ENCODE measurements around the gene RNF215.
"Not testable (repeated sequence)": the region's sequence is repeated elsewhere in the genome, so short reads cannot be mapped to it uniquely, and the experiment has no call there.

The RNF215 gene

DNA sequence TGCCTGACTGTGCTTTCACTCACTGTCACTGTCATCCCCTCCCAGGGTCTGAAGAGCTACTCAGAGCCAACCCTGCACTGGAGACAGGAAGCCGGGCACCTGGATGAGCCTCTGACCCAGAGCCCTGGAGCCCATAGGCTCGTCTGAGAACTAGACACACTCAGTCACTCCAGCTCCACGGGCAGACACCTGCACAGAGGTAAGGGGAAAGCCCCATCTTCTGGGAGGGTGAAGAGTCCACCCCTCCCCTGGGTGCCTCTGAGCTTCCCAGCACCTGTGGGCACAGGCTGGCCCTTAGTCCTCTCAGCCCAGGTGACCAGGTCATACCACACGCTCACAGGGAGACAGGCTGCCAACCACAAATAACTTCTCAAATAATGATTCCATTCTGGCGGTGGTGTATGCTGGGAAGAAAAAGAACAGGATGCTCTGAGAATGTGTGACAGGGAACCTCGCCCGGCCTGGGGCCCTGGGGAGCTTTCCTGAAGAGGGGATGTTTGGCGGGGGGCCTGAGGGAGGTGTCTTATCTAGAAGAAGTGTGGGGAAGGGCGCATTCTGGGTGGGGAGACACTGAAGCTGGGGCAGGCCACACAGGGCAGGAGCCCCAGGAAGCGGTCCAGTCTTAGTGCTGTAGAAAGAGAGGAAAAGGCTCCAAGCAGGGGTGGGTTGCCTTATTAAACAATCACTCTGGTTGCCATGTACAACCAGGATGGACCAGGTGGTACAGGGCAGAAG, 25.1 kb downstream of the RNF215 start:
- DNase-seq (ENCODE audit: low spot score), result no peak

- DNase-seq (ENCODE audit: low spot score), result no peak
Measured at GRCh38 chr22:30358541-30358940, 28.7 kb downstream of the RNF215 start.

GRCh38 chr22:30357650-30358215, 29.5 kb downstream of the RNF215 start:
- DNase-seq (ENCODE audit: low spot score), result no peak

- no peak for DNase-seq (ENCODE audit: low spot score)
Measured at GRCh38 chr22:30357236-30357570, 30.0 kb downstream of the RNF215 start.

DNA sequence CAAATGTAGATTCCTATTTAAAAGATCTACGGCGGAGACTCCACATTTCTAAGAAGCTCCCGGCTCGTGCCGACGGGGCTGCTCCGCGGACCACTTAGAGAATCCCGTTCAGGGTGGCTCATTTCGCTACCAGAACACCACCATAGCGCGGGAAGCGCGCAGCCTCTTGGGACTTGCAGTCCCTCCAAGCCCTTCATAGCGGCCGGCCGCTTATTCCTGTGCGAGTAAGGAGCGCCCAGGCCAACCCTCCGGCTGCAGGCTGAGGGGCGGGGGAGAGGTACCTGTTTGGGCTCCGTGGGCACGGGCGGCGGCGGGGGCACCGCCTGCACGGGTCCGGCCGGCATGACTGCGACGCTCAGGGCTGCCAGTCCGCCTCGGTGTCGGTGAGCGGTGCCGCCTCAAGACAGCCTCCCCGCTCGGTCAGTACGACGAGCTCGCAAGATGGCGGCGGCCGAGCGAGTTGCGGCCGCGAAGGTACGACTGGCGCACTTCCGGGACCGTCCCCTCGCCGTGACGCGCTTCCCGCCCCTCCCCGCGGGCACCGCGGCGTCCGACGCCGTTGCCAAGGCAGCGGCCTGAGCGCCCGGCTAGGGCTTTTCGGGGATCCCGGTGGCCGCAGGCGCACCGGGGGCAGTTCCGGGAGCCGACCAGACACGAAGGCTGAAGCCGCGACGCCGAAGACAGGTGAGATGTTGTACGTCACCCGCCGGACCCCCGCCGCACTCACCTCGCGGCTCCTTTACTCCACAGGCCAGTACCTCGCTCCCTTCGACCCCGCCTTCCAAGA, 30.6 kb downstream of the RNF215 start, which contains the start of the genes CCDC157 and SF3A1:
TSS of gene CCDC157 (plus strand) at position 559 of the 787 bp plus-strand sequence. CDS start 8,994 bp downstream, outside the sequence.
TSS of gene SF3A1 (minus strand) at position 446 of the 787 bp plus-strand sequence. CDS start at position 344, 102 bp downstream.
- peak; percentile 96 for DNase-seq (ENCODE audit: low spot score)

DNA sequence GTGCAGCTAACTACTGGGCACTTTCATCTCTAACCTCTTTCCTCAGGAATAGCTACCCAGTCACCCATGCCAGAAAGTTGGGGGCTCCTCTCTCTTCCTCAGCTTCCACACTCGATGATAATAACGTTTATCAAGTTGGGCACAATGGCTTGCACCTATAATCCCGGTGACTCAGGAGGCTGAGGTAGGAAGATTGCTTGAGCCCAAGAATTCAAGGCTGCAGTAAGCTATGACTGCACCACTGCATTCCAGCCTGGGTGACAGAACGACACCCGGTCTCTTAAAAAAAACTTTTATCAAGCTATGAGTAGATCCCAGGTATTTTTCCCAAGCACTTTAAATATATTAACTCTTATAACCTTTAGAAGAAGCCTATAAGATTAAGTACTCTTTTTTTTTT, 32.6 kb downstream of the RNF215 start:
- no peak for DNase-seq (ENCODE audit: low spot score)

GRCh38 chr22:30351226-30351625, 36.0 kb downstream of the RNF215 start:
- DNase-seq (ENCODE audit: low spot score), result no peak

DNA sequence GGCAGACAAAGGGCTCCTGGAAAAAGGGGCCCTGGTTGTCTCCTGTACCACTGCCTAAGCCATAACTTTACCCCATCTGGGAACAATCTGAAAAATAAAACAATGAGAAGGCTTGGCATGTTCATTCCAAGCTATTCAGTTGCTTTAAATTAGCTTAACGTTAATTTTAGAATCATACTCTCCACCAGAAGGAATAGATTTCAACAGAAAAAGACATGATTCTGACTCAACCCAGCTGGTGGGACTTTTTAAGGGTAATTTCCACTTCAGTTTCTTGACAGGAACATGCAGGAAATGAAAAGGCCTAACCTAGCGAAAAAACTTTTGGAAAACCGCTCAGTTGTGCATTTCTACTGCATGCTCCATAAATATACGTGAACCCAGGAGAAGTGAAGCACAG, 38.4 kb downstream of the RNF215 start:
- no peak for DNase-seq (ENCODE audit: low spot score)

DNA sequence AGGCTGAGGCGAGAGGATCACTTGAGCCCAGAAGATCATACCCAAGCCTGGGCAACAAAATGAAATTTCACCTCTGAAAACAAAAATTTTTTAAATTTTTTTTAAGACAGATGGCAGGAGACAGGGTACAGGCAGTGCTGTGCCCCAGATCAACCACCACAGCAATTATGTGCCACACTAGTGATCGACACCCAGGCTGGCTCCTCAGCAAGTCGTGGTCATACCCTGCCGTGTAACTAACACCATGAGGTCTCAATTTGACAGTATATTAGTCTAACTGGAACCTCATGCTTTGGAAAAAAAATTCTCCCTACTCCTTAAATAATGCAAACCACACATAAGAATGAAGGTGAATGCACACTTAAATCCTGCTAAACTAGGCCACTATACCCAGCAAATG, 38.8 kb downstream of the RNF215 start:
- DNase-seq (ENCODE audit: low spot score), result no peak

GRCh38 chr22:30347255-30347892, 39.8 kb downstream of the RNF215 start:
- no peak for DNase-seq (ENCODE audit: low spot score)

DNA sequence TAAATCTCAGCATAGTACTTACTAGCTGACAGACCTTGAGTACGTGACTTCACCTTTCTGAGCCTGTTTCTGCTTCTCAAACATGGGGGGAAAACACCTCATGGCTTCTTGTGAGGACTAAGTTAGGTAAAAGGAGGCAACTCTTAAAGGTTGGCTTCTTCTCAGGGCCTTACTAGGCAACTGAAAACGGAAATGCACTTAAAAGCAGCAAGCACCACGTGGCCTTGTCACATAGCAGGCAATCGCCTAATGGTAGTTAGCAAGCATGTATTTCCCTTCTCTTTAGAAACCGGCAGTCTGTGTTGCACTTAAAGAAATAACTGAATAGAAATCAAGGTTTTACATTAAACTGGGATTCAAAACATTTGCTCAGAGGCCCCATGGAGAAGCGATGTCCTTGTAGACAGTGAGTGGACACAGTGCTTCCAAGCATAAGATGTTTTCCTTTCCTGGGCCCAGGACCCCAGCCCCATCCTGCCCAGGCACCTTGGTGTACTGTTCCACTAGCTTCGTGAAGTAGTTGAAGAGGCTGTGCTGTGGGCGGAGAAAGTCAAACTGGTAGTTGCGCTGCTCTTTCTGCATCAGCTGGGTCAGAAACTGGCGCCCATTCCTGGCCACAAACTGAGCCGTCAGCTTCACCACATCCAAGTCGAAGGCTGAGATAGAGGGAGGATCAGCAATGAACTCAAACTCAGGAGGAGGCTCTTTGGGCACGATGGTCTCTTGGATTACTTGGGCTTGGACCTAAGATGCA, 42.6 kb downstream of the RNF215 start:
- no peak for DNase-seq (ENCODE audit: low spot score)

- no peak for DNase-seq (ENCODE audit: low spot score)
Measured at GRCh38 chr22:30340911-30341685, 46.1 kb downstream of the RNF215 start.

DNA sequence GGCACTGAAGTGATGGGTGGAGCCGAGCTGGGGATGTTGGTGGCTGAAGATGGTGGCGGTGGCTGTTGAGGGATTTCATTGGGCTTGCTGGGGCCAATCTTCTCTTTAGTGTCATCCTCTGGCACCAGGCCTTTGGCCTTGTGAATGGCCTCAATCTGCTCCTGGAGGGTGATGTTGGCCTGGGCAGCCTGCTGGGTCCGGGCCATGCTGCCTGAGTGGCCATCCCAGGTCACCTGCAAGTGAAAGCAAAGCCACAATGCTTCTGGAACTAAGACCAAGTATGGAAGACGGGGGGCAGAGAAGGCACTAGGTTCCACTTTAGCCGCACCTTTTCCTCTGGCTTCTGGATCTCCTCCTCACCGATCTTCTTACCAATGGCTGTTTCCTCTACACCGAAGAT, 48.4 kb downstream of the RNF215 start:
- no peak for DNase-seq (ENCODE audit: low spot score)

DNA sequence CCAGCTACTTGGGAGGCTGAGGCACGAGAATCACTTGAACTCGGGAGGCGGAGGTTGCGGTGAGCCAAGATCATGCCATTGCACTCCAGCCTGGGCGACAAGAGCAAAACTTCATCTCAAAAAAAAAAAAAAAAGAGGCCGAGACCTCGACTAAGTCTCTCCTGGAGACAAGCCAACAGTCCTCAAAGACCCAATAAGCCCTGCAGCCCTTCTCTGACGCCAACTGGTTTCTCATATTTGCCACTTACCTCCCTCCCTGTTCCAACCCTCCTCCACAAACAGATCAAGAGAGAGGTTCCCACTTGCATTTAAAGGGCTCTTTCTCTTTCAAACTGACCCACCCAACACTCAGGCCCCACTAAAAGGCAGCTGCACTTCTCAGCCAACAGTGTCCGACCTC, 48.9 kb downstream of the RNF215 start:
- not testable (repeated sequence) for DNase-seq (ENCODE audit: low spot score)

GRCh38 chr22:30337461-30337778, 49.8 kb downstream of the RNF215 start:
- DNase-seq (ENCODE audit: low spot score), result no peak

GRCh38 chr22:30336752-30337460, 50.3 kb downstream of the RNF215 start:
- no peak for DNase-seq (ENCODE audit: low spot score)

GRCh38 chr22:30335236-30335635, 52.0 kb downstream of the RNF215 start:
- DNase-seq (ENCODE audit: low spot score), result no peak

DNA sequence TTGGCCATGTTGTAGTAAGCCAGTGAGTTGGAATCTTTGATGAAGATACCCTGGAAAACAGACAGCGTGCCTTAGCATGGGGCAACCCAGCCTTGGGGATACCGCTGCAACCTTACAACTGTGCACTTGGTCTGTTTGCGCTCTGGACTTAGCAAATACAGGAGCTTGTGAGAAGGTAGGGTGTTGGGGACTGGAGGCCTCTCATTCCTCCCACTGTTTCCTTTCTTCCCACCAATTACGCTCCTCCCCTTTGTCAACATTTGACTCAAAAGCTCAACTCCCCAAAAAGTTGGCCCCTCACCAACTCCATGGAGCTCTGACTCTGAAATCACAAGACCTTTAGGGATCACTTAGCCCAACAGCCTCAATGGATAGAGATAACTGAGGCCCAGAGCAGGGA, 52.6 kb downstream of the RNF215 start:
- no peak for DNase-seq (ENCODE audit: low spot score)

DNA sequence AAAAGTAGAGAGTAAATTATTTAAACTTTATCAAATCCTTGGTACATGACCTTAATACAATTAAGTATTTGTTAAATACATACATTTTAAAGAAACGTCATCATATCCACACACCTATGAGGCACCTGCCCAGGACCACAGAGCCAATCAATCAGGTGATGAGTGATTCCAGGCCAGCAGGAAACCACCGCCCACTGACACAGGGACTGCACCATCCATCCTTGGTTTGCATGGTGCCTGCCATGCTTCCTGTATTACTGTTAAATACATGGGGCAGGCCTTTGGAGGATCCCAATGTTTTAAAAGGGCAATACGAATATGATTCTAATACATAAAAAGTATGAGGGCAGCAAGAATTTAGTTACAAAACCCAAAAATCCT, 53.5 kb downstream of the RNF215 start:
- no peak for DNase-seq (ENCODE audit: low spot score)

DNA sequence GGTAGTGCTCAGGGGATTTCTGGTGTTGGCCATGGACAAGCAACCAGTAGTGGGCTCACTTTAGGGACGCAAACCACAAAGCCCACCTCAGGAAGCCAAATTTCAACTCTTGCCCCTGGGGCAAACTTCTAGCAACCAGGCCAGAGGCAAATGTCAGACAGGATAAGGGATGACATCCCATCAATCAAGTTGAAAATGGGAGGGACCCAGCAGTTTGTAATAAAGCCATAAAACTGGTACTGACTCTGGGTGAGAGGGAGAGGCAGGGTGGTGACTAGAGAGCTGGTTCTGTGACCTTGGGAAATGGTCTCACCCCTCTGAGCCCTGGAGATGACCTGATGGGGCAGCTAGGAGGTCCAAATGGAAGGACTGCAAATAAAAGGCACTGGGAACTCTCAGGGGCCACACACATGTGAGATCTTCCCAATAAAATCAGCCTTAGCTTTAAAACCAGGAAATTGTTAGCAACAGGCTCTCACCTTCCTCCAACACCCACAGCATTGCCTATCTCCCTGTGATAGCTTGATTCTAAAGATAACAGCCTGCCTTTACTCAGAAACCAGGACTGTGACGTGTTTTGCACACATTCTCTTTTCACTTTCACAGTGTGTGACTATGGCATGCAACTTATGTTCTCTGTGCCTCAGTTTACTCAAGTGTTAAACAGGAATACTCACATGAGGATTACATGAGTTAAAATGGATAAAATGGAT, 54.1 kb downstream of the RNF215 start:
- no peak for DNase-seq (ENCODE audit: low spot score)

Data from AG08396 (cell line).